Measurements from ENCODE around the gene WDR91. TPM values are rescaled to one million over a fixed set of nuclear protein-coding genes. Genes with fewer than 3 reads are reported as not detected.

Gene WDR91
- 6.3 TPM for total RNA-seq
- long read RNA-seq, full-length matches to known transcripts = 5 of 11 reads
- long read RNA-seq, partial matches to known transcripts = 5 of 11 reads
- long read RNA-seq, other reads (novel, unspliced or antisense) = 1 of 11 reads

DNA sequence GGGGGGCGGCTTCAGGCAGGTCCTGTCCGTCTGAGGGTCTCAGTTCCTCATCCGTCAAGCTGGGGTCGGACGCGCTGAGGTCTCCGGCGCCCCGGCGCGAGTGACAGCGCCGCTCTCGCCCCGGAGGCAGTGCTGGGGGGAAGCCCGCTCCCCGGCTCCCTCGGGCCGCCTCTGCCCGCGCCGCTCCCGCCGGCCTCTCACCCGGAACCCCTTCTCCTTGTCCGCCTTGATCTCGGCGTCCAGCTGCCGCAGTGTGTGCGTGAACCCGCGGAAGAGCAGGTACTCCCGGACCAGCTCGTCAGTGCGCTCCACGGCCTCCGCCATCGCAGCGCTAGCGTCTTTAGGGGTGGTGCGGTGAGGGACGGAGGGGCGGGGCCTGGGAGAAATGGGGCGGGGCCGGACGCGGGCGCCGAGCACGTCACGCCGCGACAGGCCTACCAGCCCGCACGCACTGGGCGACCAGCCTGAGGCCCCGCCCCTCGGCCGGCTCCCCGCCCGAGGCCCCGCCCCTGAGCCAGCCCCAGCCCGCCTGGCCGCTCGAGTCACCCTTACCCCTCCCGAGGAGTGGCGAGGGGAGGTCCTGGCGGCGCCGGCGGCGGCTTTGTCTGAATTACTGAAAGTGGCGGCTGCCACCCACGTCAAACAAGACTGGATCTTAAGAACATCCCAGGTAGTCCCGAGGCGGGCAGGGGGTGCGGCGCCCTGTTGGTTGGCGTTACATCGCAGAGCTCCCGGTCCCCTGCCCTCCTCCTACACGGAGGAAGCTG lies at the start of gene WDR91:
Gene WDR91 (minus strand): TSS at position 348 of the 767 bp plus-strand sequence. CDS start 24 bp downstream, at position 324.
- peak; percentile 98 for DNase-seq
- intact Hi-C loops (cut with micrococcal nuclease) = no loop called here
- ATAC-seq = peak; percentile 98

DNA sequence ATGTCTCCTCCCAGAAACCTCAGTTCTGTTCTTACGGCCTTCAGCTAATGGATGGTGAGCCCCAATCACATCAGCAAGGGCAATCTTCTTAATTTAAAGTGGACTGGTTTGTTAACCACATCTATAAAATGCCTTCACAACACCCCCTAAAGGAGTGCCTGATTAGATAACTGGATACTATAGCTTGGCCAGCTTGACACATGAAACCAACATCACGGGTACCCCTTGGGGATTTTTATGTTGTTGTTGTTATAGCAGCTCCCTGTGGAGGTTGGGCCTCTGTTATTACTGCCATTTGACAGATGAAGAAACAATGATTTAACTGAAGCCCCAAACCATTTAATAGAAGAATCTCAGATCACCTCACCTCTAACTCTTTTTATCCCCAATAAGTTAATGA lies 49.1 kb upstream of the WDR91 start:
- intact Hi-C loops (cut with micrococcal nuclease) = no loop called here
- ATAC-seq (no peak), DNase-seq (no peak)

DNA sequence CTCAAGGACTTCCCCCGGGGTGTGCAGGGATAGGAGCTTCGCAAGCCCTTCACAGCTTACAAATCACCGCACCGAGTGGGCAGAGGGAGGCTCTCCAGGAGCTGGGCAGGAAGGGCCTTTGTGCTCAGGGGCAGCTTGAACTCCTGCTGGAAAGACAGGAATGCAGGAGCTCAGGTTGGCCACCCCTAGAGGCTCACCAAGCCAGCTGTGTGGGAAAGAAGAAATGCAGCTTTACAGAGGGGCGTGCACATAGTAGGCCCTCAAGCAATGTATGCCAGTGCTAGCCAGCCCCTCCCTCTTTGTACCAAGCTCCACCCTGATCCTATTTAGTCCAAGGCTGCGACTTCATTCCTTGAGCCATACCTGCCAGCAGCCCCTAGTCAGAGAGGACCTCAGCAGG lies 48.4 kb upstream of the WDR91 start:
- DNase-seq (no peak), ATAC-seq (no peak)
- intact Hi-C loops (cut with micrococcal nuclease) = no loop called here

DNA sequence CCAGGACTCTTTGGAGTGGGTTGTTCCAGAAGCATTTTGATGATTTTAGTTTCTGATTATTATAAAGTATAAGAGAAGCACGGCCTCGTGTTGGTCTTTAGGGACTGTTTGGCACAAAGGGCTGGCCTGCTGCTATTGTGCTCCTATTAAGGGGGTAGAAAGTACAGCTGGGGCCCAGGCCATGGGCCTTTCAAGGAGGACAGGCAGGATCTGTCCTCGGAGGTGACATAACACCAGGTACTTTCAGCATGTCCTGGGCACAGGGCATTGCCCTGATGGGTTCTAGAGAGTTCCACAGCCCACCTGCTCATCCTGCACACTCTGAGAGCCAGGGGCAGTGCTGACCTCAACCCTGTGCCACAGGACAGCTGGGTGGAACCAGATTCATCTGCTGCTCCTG lies 47.3 kb upstream of the WDR91 start:
- no peak for DNase-seq
- intact Hi-C loops (cut with micrococcal nuclease) = no loop called here
- ATAC-seq = no peak

DNA sequence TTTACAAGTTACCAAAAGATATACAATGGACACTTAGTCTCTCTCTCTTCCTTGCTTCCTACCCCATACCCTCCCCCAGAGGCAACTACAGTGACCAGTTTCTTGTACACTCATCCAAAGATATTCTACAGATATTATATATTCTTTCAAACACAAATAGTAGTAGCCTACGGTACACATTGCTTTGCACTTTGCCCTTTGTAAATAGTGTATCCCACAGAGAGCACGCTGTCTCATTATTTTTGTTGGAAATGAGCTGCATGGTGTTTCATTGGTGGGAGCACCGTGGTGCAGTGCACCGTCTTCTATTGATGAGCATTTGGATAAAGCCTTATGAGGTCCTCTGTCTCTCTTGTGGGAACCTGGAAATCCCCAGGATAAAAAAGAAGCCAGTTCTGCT lies 46.5 kb upstream of the WDR91 start:
- intact Hi-C loops (cut with micrococcal nuclease) = no loop called here
- ATAC-seq = no peak
- no peak for DNase-seq

DNA sequence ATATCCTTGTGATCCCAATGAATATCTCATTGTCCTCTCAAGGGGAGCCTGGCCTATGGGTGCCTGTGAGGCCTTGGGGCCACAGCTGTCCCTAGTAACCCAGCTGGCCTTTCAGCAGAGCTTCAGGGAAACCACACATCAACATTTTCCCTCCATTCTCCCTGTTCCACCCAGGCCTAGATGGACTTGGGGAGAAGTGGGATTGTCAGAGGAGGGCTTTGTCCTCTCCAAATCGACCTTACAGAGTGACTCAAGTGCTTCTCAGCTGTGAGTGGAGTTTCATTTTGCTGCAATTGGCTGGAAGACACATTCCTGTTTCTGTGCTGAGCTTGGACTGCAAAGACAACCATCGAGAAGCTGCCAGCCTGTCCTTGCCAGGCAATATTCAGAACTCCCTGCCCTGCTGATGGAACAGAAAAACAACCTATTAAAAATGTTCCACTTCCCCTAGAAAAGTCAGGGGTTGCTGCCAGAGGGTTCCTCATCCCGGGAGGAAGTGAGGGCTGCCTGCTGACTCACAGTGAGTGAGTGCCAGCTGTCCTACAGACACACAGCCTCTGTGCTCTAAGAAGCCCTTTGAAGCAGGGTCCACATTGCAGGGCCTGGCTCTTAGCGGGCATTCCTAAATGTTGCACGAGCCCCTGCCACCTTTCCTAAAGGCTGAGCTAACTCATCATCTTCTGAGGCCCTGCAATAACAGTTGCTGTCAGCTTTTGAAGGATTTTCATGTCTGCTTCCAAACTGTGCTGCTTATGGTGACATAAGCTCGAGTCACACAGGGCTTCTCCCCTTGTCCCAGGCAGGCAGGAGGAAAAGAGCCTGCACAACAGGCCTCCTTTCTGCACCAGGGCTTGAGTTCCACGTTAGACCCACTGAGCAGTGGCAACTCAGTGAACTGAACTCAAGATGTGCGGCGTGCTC lies 42.8 kb upstream of the WDR91 start:
- DNase-seq = peak; percentile 72
- intact Hi-C loops (cut with micrococcal nuclease) = no loop called here

DNA sequence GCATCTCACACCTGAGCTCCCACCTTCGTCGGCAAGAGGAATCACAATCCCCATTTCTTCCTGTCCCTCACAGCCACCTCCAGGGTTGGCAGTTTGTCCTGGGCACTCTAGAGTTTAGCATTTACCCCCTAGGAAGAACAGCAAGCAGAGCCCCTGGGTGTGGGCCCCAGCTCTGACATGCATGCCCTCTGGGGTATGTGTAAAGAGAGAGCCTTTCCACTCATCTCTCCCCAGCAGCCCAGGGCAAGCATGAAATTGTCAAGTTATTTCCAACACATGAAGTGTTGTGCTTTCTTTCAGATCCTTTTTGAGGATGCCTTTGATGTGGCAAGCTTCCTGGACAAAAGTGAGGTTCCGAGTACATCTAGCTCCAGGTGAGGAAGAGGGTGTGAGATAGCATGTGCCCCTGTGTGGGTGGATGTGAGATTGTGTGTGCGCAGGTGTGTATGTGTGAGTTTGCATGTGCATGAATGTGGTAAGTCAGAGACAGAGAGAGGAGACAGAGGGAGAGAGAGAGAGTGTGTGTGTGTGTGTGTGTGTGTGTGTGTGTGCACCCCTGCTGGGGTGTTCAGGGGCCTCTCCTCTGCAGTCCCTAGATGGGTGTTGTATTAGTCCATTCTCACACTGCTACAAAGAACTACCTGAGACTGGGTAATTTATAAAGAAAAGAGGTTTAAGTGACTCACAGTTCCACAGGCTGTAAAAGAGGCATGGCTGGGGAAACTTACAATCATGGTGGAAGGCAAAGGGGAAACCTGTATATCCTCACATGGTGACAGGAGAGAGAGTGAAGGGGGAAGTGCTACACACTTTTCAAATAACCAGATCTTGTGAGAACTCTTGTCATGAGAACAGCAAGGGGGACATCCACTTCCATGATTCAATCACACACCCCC lies 40.4 kb upstream of the WDR91 start:
- no peak for DNase-seq
- intact Hi-C loops (cut with micrococcal nuclease) = no loop called here
- ATAC-seq = no peak

More for the DNA sequence above, 42.8 kb upstream of the WDR91 start:
- ATAC-seq = peak; percentile 92

DNA sequence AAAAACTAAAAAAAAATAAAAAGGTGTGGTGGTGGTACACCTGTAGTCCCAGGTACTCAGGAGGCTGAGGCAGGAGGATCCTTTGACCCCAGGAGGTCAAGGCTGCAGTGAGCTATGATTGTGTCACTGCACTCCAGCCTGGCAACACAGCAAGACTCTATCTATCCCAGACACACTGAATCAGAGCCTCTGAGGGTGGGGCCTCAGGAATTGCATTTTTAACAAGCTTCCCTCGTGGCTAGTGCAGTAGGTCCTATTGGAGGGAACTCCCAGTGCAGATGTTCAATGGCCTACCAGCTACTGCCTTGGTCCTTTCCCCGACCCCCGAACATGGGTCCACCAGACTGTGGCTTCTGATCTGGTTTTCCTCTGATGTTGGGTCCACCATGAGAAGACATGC lies 37.2 kb upstream of the WDR91 start:
- DNase-seq (no peak), ATAC-seq (no peak)
- intact Hi-C loops (cut with micrococcal nuclease) = no loop called here

DNA sequence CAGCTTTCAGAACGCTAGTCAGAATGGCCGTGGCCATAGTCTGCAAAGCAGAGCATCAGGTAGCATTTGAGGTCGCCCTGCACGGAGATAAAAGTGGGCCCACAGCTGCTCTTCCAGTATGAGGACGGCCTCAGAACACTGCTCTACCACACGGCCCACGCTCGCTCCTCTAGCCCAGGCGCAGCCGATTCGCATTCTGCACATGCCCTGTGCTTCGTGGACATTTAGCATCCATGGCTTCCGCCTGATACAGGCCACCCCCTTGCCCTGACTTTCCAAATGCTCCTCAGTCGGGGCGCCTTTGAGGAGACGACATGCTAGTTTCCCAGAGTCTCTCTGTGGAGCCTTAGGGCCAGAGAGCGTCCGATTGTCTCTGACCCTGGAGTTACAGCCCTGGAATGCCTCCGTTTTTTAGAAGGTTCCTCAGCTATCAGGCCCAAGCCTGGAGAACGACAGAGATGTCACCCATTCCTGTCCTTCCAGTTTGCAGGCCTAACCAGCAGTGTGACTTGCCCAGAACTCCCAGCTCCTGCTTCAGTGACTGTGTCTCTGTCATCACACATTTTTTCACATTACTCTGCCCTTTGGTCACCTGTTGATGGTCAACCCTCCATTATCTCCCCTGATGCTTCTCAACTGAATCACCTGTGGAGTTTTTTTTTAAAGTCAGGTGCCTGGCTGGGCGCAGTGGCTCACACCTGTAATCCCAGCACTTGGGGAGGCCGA lies 36.6 kb upstream of the WDR91 start:
- ATAC-seq = no peak
- no peak for DNase-seq
- intact Hi-C loops (cut with micrococcal nuclease) = no loop called here

DNA sequence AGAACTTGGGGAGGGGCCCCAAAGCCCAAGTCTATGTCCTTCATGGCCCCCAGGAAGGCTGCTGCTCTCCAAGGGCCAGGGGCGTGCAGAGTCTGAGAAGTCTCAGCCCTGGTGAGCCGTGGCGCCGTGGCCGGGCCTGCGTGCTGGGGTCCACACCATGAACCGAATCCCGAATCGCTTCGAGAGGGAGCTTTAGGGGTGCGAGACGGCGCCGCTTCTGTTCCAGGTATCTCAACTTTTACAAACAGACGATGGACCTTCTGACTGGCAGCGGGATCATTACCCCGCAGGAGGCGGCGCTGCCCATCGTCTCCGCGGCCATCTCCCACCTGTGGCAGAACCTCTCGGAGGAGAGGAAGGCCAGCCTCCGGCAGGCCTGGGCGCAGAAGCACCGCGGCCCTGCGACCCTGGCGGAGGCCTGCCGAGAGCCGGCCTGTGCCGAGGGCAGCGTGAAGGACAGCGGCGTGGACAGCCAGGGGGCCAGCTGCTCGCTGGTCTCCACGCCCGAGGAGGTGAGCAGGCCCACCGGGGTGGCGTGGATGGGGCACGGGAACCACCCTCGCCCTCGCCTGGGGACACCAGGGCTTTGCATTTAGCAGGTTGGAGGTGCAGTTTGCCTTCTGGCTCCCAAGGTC lies 35.0 kb upstream of the WDR91 start:
- no peak for DNase-seq
- intact Hi-C loops (cut with micrococcal nuclease) = no loop called here
- no peak for ATAC-seq

DNA sequence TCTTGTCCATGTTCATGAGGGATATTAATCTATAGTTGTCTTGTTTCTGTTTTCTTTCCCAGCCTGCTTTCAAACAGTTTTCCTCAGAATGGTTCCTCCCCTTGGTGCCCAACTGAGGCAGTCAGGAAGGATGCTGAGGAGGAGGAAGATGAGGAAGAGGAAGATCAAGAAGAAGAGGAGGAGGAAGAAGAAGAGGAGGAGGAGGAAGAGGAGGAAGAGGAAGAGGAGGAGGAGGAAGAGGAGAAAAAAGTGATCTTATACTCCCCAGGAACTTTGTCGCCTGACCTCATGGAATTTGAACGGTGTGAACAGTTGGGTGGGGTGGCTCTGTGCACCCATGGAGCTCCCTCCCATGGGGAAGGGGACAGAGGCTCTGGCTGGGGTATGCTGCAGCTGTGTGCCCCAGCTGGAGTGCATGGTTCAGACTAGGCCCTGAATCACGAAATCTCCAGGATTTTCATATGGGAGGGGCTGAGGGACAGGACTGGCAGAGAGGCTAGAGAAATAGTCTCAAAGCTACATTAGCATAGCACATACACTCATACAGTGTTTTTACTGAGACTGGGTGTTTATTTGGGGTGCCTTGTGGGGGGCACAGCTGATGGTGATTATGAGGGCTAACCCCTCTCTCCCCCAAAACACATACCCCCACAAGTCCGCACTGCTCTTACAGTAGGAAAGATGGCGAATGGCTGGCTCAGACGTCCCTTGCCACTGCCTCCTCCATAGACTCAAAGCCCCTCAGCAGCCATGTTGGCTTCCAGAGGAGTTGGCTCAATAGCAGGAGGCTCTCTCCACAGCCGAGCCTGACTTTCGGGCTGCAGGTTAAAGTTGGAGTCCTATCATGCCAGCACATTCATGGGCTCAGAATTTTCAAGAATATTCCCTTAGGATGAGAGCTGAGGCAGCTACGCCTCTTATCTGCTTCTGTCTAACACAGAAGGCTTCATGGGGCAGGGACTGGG lies 34.2 kb upstream of the WDR91 start:
- ATAC-seq (no peak), DNase-seq (no peak)
- intact Hi-C loops (cut with micrococcal nuclease) = no loop called here

DNA sequence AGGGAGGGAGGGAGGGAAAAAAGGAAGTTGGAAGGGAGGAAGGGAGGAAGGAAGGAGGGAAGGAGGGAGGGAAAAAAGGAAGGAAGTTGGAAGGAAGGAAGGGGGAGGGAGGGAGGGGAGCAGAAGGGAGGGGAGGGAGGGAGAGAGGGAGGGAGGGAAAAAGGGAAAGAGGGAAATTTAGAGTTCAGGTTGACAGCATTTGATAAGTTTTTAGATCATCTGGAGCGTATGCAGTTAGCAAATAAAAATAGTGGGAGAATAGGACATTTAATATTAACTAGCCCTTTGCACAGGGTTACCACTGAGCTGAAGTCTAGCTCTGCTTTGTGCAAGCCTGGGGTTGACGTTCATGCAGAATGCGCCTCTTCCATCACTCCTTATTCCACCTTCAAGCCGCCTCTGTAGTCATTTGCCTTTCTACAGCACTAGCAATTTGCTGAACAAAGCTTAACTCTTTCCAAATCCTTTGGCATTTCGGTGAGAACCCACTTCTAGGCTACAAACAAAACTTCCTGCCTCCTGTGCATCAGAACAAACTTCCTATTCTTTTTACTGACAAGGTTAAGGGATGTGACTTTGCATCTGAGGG lies 30.9 kb upstream of the WDR91 start:
- DNase-seq (no peak), ATAC-seq (no peak)
- intact Hi-C loops (cut with micrococcal nuclease) = no loop called here

DNA sequence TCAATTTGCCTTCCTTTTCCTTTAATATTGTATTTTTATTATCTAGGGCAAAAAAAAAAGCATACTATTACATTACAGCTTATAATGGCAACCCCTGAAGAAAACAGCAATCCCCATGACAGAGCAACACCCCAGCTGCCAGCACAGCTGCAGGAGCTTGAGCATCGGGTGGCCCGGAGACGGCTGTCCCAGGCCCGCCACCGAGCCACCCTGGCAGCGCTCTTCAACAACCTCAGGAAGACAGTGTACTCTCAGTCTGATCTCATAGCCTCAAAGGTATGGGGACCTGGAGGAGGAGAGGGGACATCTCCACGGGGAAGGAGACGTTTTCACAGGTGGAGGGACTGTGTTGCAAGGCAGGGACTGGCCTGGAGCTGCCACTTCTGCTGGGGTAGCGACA lies 29.1 kb upstream of the WDR91 start:
- ATAC-seq = no peak
- intact Hi-C loops (cut with micrococcal nuclease) = no loop called here
- DNase-seq = no peak

DNA sequence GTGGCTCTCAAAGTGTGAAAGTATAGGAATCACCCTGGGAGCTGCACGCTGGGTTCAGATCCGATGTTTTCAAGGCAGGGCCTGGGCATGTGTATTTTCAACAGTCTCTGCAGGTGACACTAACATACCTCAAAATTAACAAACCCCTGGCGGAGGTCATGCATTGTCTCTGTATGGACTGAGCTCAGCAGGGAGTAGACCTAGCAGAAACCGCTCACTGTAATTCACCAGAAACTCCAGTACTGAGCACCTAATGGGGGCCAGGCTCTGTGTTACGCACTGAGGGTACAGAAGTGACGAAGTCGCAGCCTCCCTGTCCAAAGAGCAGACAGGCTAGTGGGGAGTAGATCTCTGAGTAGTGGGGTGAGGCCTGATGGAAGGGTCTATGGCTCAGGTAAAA lies 27.9 kb upstream of the WDR91 start:
- ATAC-seq = no peak
- intact Hi-C loops (cut with micrococcal nuclease) = no loop called here
- DNase-seq = no peak

DNA sequence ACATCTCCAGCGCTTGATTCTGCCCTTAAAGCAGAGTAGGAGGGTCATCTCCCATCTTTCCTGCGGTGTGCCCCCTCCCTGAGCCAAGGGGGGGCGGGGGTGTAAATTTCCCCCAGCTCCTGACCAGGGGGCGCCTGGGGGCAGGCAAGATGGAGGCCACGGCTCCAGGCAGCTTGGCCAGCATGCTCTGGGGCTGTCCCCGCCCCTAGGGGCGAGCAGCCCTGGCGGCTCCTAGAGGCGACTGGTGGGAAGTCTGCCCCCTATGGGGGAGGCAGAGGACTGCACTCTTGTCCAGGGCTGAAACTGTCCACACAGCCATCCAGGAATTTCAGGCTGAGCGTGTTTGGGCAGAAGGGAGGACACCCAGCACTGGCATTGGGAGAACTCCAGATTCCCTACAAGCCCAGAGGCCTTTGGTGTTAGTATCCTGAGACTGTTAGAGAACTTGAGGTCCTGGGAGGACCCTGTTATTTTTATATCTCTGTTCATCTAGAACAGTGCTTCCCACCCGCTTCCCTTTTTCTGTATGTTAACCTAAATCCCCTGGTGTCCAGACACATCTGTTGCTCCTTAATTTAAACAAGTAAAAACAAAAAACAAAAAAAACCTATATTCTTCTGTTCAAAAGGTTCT lies 26.9 kb upstream of the WDR91 start:
- ATAC-seq = no peak
- DNase-seq = no peak
- intact Hi-C loops (cut with micrococcal nuclease) = no loop called here

DNA sequence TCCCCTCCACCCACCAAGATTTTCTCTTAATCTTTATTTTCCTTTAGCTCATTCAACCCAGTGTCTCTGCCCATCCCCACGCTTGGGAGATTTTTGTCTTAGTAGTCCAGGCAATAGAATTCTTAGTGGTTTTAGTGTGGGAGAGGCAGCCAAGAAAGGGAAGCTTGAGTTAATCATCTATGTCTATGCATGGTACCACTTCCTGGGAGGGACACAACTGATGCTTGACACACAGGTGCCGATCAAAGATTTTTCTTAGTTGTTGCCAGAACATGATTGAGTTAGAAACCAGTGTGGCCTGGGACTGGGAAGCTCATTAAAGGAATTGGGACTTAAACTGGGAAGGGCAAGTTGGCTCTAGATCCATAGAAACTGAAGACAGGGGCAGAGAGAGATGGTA lies 25.4 kb upstream of the WDR91 start:
- ATAC-seq = no peak

More for the DNA sequence above, 25.4 kb upstream of the WDR91 start:
- no peak for DNase-seq
- intact Hi-C loops (cut with micrococcal nuclease) = no loop called here

Measured in left ventricle myocardium superior (tissue), 1 donor.